PC-3 (cell line): ENCODE results near the gene ADAMTS16.

Experiments
- EZH2 ChIP-seq: fragments of 300-600 bp; sonication (generic); IDR thresholded peaks from one replicate; pipeline ENCODE4 v1.6.1; 2017; ENCODE audit warnings: antibody characterized with exemption, mild to moderate bottlenecking, low read length; ENCODE audit not compliant: unreplicated experiment
- EZH2phosphoT487 ChIP-seq: fragments of 300-600 bp; sonication (generic); IDR thresholded peaks from 2 replicates; pipeline ENCODE4 v1.6.1; 2018; ENCODE audit warnings: mild to moderate bottlenecking, antibody characterized with exemption, low read length, borderline replicate concordance
- TF ChIP-seq, protein P1 (sequence below): fragments of 300-600 bp; sonication (generic); conservative IDR thresholded peaks from 2 replicates; pipeline ENCODE4 v1.5.1; 2017; ENCODE audit warnings: antibody characterized with exemption, low read depth, mild to moderate bottlenecking, low read length

GRCh38 chr5:5250758-5251157 is 110.6 kb downstream of the ADAMTS16 start:
- TF ChIP-seq, protein P1, sequence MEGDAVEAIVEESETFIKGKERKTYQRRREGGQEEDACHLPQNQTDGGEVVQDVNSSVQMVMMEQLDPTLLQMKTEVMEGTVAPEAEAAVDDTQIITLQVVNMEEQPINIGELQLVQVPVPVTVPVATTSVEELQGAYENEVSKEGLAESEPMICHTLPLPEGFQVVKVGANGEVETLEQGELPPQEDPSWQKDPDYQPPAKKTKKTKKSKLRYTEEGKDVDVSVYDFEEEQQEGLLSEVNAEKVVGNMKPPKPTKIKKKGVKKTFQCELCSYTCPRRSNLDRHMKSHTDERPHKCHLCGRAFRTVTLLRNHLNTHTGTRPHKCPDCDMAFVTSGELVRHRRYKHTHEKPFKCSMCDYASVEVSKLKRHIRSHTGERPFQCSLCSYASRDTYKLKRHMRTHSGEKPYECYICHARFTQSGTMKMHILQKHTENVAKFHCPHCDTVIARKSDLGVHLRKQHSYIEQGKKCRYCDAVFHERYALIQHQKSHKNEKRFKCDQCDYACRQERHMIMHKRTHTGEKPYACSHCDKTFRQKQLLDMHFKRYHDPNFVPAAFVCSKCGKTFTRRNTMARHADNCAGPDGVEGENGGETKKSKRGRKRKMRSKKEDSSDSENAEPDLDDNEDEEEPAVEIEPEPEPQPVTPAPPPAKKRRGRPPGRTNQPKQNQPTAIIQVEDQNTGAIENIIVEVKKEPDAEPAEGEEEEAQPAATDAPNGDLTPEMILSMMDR = no peak
- TF ChIP-seq EZH2 (no peak), EZH2phosphoT487 (no peak)
